Keratinocyte (primary cell): Measurements from ENCODE around the gene ECHDC3. TPM values are rescaled to one million over a fixed set of nuclear protein-coding genes. Genes with fewer than 3 reads are reported as not detected.

ENCODE experiments used
- DNase-seq: peaks from one replicate; pipeline ENCODE4 v3.0.0-alpha.2; 2011; ENCODE audit warnings: low read depth, missing footprints, low spot score
- FAIRE-seq: peaks from 2 replicates; lab custom pipeline; 2011; peaks lifted over from hg19 to GRCh38; lab: Jason Lieb, UNC
- H2AFZ ChIP-seq: 2 replicates; pipeline ENCODE4 v1.6.0; 2012; ENCODE audit warnings: low read length, control low read depth, inconsistent platforms; ENCODE audit not compliant: control insufficient read depth
- H3K27ac ChIP-seq: 2 replicates; pipeline ENCODE4 v1.5.1; 2011; ENCODE audit warnings: low read length; ENCODE audit not compliant: control insufficient read depth, insufficient read depth
- H3K27me3 ChIP-seq: 3 replicates; pipeline ENCODE4 v1.6.0; 2011; ENCODE audit warnings: low read length; ENCODE audit not compliant: control insufficient read depth, insufficient read depth; ENCODE audit errors: extremely low read depth
- H3K36me3 ChIP-seq, 2 experiments: 2 replicates in 1 of 2; 3 replicates in 1 of 2; pipeline ENCODE4 v1.5.1; 2011; ENCODE audit warnings: low read length in 2 of 2, mild to moderate bottlenecking in 1 of 2; ENCODE audit not compliant: control insufficient read depth in 2 of 2, insufficient read depth in 2 of 2; ENCODE audit errors: extremely low read depth in 1 of 2
- H3K4me1 ChIP-seq: 3 replicates; pipeline ENCODE4 v1.5.1; 2011; ENCODE audit warnings: low read length; ENCODE audit not compliant: control insufficient read depth, insufficient read depth; ENCODE audit errors: extremely low read depth
- H3K4me2 ChIP-seq: 3 replicates; pipeline ENCODE4 v1.6.0; 2011; ENCODE audit warnings: low read depth, low read length; ENCODE audit not compliant: control insufficient read depth, insufficient read depth; ENCODE audit errors: extremely low read depth
- H3K4me3 ChIP-seq, 3 experiments: fragments of 200-600 bp in 1 of 3; sonication (generic) in 1 of 3; 2 replicates in 2 of 3; 3 replicates in 1 of 3; pipeline ENCODE4 v1.5.1; 2011 to 2016; ENCODE audit warnings: low read length in 3 of 3, mild to moderate bottlenecking in 3 of 3, control low read depth in 2 of 3, inconsistent platforms in 1 of 3, low read depth in 1 of 3, mixed read lengths in 1 of 3, mixed run types in 1 of 3, moderate library complexity in 1 of 3; ENCODE audit not compliant: control insufficient read depth in 2 of 3, insufficient read depth in 2 of 3; ENCODE audit errors: extremely low read depth in 1 of 3
- H3K79me2 ChIP-seq: 2 replicates; pipeline ENCODE4 v1.6.0; 2012; ENCODE audit warnings: low read length; ENCODE audit not compliant: control insufficient read depth, insufficient read depth
- H3K9ac ChIP-seq: 3 replicates; pipeline ENCODE4 v1.6.0; 2011; ENCODE audit warnings: low read length; ENCODE audit not compliant: control insufficient read depth, insufficient read depth; ENCODE audit errors: extremely low read depth
- H3K9me1 ChIP-seq: 3 replicates; pipeline ENCODE4 v1.6.0; 2011; ENCODE audit warnings: low read length; ENCODE audit not compliant: control insufficient read depth, insufficient read depth; ENCODE audit errors: extremely low read depth
- H3K9me3 ChIP-seq: 2 replicates; pipeline ENCODE4 v1.5.1; 2012; ENCODE audit warnings: low read depth, low read length; ENCODE audit not compliant: control insufficient read depth
- H4K20me1 ChIP-seq: 3 replicates; pipeline ENCODE4 v1.6.0; 2011; ENCODE audit warnings: low read length; ENCODE audit not compliant: control insufficient read depth, insufficient read depth; ENCODE audit errors: extremely low read depth
- CTCF ChIP-seq, 3 experiments: IDR thresholded peaks in 1 of 3; conservative IDR thresholded peaks in 1 of 3; optimal IDR thresholded peaks in 1 of 3; 2 replicates in 2 of 3; 3 replicates in 1 of 3; pipeline versions ENCODE3 to v1.5.1; 2011; ENCODE audit warnings: low read length in 3 of 3, mild to moderate bottlenecking in 3 of 3, moderate library complexity in 2 of 3, control low read depth in 1 of 3, inconsistent platforms in 1 of 3; ENCODE audit not compliant: insufficient read depth in 2 of 3; ENCODE audit errors: extremely low read depth in 1 of 3
- EZH2 ChIP-seq: IDR thresholded peaks from one replicate; pipeline ENCODE4 v1.6.1; 2012; ENCODE audit warnings: inconsistent platforms, mild to moderate bottlenecking, low read length, moderate library complexity
- dilution Hi-C: fragments of 300-500 bp; cut with MboI; formaldehyde crosslinking; loops from one replicate; pipeline ENCODE4 v1.7.0; 2020; ENCODE audit warnings: low sequenced_read_pairs; ENCODE audit not compliant: extremely low pct_ligation_motif_present
- polyA plus RNA-seq, 5 experiments: library from polyadenylated mRNA; depleted of rRNA in 3 of 5; stranded (reverse) in 3 of 5; stranded (forward) in 1 of 5; unstranded in 1 of 5; fragments of >200 nt; gene quantifications; 1 replicate in 1 of 5; 2 replicates in 3 of 5; 3 replicates in 1 of 5; pipeline versions ENCODE4 v1.2.1 to v1.2.3, GENCODE V29; 2011 to 2012; ENCODE audit warnings: missing spikeins in 2 of 5, low read depth in 1 of 5, low replicate concordance in 1 of 5

Gene ECHDC3
- polyA plus RNA-seq, 1 donor (not counting 4 experiments of a cell fraction or from before 2014, with no cell fraction given), result 3.5 TPM

DNA sequence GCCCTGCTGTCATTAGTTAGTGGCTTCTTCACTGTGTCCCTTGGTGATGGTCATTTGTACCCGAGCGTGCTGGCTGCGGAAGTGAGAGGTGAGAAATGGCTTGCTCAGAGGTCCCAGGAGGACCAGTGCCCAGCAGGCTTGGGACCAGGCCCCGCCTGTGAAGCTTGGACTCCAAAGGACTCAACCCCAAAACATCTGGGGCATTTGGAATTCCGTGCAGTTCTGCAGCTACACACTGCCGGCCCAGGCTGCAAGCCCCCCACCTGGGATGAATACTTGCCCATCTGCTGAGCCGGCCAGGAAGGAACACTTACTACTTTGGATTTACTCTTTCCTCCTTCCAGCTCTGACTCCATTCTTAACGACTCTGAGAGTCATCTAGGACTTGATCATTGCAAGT, 18.0 kb downstream of the ECHDC3 start:
- no peak overlapping the region for H3K4me3 ChIP-seq
- peaks cover 20% of the 10 kb centered on the region for H3K4me1 ChIP-seq
- H3K27me3 ChIP-seq, result no peaks in the 10 kb centered on the region
- H2AFZ ChIP-seq, result no peak overlapping the region
- H4K20me1 ChIP-seq, result no peaks in the 10 kb centered on the region
- TF ChIP-seq EZH2 (no peak), CTCF (optimal IDR thresholded peaks at IDR 0.05 in 1 of 3, IDR thresholded peaks at IDR 0.05 in 1 of 3, conservative IDR thresholded peaks at IDR 0.05 in 1 of 3; ENCODE audit: extremely low read depth in 1 of 3, insufficient read depth in 2 of 3, low read length in 3 of 3) (no peak)
- DNase-seq (no peak), FAIRE-seq (no peak)
- H3K36me3 ChIP-seq, result no peaks in the 10 kb centered on the region
- H3K9me3 ChIP-seq, result no peaks in the 10 kb centered on the region
- dilution Hi-C loops, result loop anchor here (25.0 kb wide), 1 partner anchor 223 kb away; no protein-coding TSS in a partner anchor
- no peak overlapping the region for H3K9ac ChIP-seq
- H3K27ac ChIP-seq, result no peak overlapping the region
- no peaks in the 10 kb centered on the region for H3K79me2 ChIP-seq
- H3K9me1 ChIP-seq, result no peaks in the 10 kb centered on the region
- H3K4me2 ChIP-seq, result no peak overlapping the region

- H3K27ac ChIP-seq, result no peak overlapping the region
- dilution Hi-C loops, result loop anchor here (25.0 kb wide), 1 partner anchor 224 kb away; no protein-coding TSS in a partner anchor
- no peak overlapping the region for H3K9ac ChIP-seq
- H3K4me2 ChIP-seq, result no peak overlapping the region
- H2AFZ ChIP-seq, result no peak overlapping the region
- H3K4me3 ChIP-seq, result no peak overlapping the region
- FAIRE-seq, result no peak
- no peak for DNase-seq
- no peaks in the 10 kb centered on the region for H3K9me3 ChIP-seq
- H4K20me1 ChIP-seq, result no peaks in the 10 kb centered on the region
- H3K4me1 ChIP-seq, result peaks cover 20% of the 10 kb centered on the region
- no peaks in the 10 kb centered on the region for H3K9me1 ChIP-seq
- TF ChIP-seq CTCF (optimal IDR thresholded peaks at IDR 0.05 in 1 of 3, IDR thresholded peaks at IDR 0.05 in 1 of 3, conservative IDR thresholded peaks at IDR 0.05 in 1 of 3; ENCODE audit: extremely low read depth in 1 of 3, insufficient read depth in 2 of 3, low read length in 3 of 3), result no peak
- TF ChIP-seq EZH2, result no peak
- no peaks in the 10 kb centered on the region for H3K36me3 ChIP-seq
- H3K79me2 ChIP-seq, result no peaks in the 10 kb centered on the region
- no peaks in the 10 kb centered on the region for H3K27me3 ChIP-seq
Measured at GRCh38 chr10:11760861-11761260, 18.7 kb downstream of the ECHDC3 start.
